HG03439 (cell line): ENCODE data around the gene ZBTB7C.
"Not testable (repeated sequence)": the region's sequence is repeated elsewhere in the genome, so short reads cannot be mapped to it uniquely, and the experiment has no call there.

Experiments
- ATAC-seq: cut with Tn5 transposase; IDR thresholded peaks from one replicate; pipeline ENCODE4 v1.9.1; 2021; ENCODE audit warnings: mild to moderate bottlenecking, moderate library complexity; ENCODE audit not compliant: unreplicated experiment

Gene ZBTB7C

GRCh38 chr18:48304906-48305693, 104.1 kb downstream of the ZBTB7C start:
- ATAC-seq = no peak

GRCh38 chr18:48303883-48304282, 105.3 kb downstream of the ZBTB7C start:
- no peak for ATAC-seq

- no peak for ATAC-seq
Observed at GRCh38 chr18:48302736-48303135, 106.4 kb downstream of the ZBTB7C start.

GRCh38 chr18:48300463-48300961, 108.7 kb downstream of the ZBTB7C start:
- no peak for ATAC-seq

- ATAC-seq = no peak
Observed at GRCh38 chr18:48297139-48297538, 112.0 kb downstream of the ZBTB7C start.

GRCh38 chr18:48296581-48296980, 112.6 kb downstream of the ZBTB7C start:
- ATAC-seq = no peak

- ATAC-seq = no peak
Observed at GRCh38 chr18:48295586-48296311, 113.4 kb downstream of the ZBTB7C start.

- ATAC-seq = no peak
Observed at GRCh38 chr18:48294899-48295585, 114.1 kb downstream of the ZBTB7C start.

GRCh38 chr18:48293954-48294898, 115.0 kb downstream of the ZBTB7C start:
- no peak for ATAC-seq

GRCh38 chr18:48292782-48293424, 116.3 kb downstream of the ZBTB7C start:
- no peak for ATAC-seq

- no peak for ATAC-seq
Observed at GRCh38 chr18:48292229-48292628, 117.0 kb downstream of the ZBTB7C start.

GRCh38 chr18:48290162-48290926, 118.8 kb downstream of the ZBTB7C start:
- ATAC-seq = no peak

- ATAC-seq = no peak
Observed at GRCh38 chr18:48284743-48285142, 124.4 kb downstream of the ZBTB7C start.

GRCh38 chr18:48284011-48284410, 125.2 kb downstream of the ZBTB7C start:
- ATAC-seq = not testable (repeated sequence)

GRCh38 chr18:48281460-48281859, 127.7 kb downstream of the ZBTB7C start:
- not testable (repeated sequence) for ATAC-seq

- no peak for ATAC-seq
Observed at GRCh38 chr18:48279312-48279711, 129.9 kb downstream of the ZBTB7C start.

GRCh38 chr18:48278081-48278480, 131.1 kb downstream of the ZBTB7C start:
- no peak for ATAC-seq

GRCh38 chr18:48274301-48274700, 134.9 kb downstream of the ZBTB7C start:
- no peak for ATAC-seq

- ATAC-seq = no peak
Observed at GRCh38 chr18:48270929-48271328, 138.3 kb downstream of the ZBTB7C start.
